ENCODE data around the gene MGME1.

DNA sequence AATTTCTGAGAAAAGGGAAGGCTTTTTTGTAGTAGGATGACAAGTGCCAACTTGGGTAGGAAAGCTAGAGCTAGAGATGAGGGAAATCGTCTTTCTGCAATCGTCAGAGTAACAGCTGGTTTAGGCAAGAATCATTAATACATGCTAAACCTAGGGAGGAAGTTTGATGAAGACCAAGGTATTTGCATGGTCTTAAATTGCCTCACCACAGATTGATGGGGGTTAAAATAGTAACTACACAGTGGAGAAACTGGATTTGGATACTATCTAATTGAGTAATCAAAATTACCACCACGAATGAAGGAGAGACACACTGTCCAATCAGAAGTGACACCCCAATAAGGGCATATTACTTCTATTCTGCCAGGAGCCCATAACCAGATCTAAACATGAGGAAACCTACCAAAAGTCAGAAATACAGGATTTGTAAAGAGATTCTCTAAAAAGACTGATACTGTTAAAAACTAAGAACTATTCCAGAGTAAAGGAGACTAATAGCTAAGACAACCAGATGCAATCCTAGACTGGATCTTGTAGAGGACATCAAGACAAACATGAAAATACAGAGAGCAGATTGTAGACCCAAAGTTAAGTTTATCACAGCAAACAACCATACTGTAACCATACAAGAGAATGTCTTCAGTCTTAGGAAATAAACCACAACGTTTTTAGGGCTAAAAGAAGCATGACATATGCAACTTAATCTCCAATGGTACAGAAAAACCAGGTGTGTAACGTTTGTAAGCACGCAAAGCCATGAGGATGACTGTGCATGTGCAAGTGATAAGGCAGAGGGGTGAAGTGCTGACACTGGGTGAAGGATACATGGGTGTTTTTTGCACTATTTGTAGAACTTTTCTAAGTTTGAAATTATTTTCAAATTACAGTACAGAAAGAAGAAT is 22.0 kb upstream of the MGME1 start:
- TF ChIP-seq POLR2AphosphoS5 (IDR thresholded peaks at IDR 0.05; ENCODE audit: borderline replicate concordance, low read depth, low read length) = no peak
- no peak for TF ChIP-seq EZH2 (IDR thresholded peaks at IDR 0.05)
- no peak for TF ChIP-seq FOXP2 (optimal IDR thresholded peaks at IDR 0.05; ENCODE audit: control extremely low read depth, extremely low read length, insufficient read depth)

Data from SK-N-MC (cell line).